Umbilical cord (tissue), 2 donors: ENCODE results near the gene MACROD2. TPM values are rescaled to one million over a fixed set of nuclear protein-coding genes. Genes with fewer than 3 reads are reported as not detected.
A peak's percentile ranks its signal among the peaks of the same experiment; 100 is the strongest.
"Not testable (repeated sequence)": the region's sequence is repeated elsewhere in the genome, so short reads cannot be mapped to it uniquely, and the experiment has no call there.

Source experiments
- DNase-seq: peaks from one replicate; pipeline ENCODE4 v3.0.0-alpha.2; 2015; ENCODE audit warnings: low spot score
- total RNA-seq: library from RNA; depleted of rRNA; stranded (reverse); fragments of >200 nt; gene quantifications from one replicate; pipeline ENCODE4 v1.2.3, GENCODE V29; 2014; ENCODE audit warnings: low replicate concordance; ENCODE audit not compliant: insufficient read depth

The MACROD2 gene
- total RNA-seq, 1 donor from 2014 or later, result 69.6 TPM

GRCh38 chr20:14984768-14985622 lies 989.7 kb downstream of the MACROD2 start:
- DNase-seq, result peak; percentile 32

- peak; percentile 17 for DNase-seq
Observed at GRCh38 chr20:14986026-14986655, 990.8 kb downstream of the MACROD2 start.

- no peak for DNase-seq
Observed at GRCh38 chr20:14986656-14987055, 991.3 kb downstream of the MACROD2 start.

GRCh38 chr20:14989535-14990290 lies 994.4 kb downstream of the MACROD2 start:
- DNase-seq, result no peak

GRCh38 chr20:14991023-14991422 lies 995.7 kb downstream of the MACROD2 start:
- no peak for DNase-seq

- DNase-seq, result no peak
Observed at GRCh38 chr20:14992153-14992552, 996.8 kb downstream of the MACROD2 start.

- DNase-seq, result no peak
Observed at GRCh38 chr20:14992961-14993360, 997.6 kb downstream of the MACROD2 start.

GRCh38 chr20:14996883-14997672 lies 1001.8 kb downstream of the MACROD2 start:
- no peak for DNase-seq

- no peak for DNase-seq
Observed at GRCh38 chr20:14997791-14998190, 1002.5 kb downstream of the MACROD2 start.

- DNase-seq, result peak; percentile 59
Observed at GRCh38 chr20:15005300-15005986, 1010.1 kb downstream of the MACROD2 start.

GRCh38 chr20:15011631-15012030 lies 1016.3 kb downstream of the MACROD2 start:
- DNase-seq, result no peak

- no peak for DNase-seq
Observed at GRCh38 chr20:15012566-15012965, 1017.2 kb downstream of the MACROD2 start.

- not testable (repeated sequence) for DNase-seq
Observed at GRCh38 chr20:15016875-15017274, 1021.6 kb downstream of the MACROD2 start.

- DNase-seq, result no peak
Observed at GRCh38 chr20:15018966-15019365, 1023.6 kb downstream of the MACROD2 start.

- DNase-seq, result no peak
Observed at GRCh38 chr20:15020845-15021244, 1025.5 kb downstream of the MACROD2 start.

GRCh38 chr20:15022921-15023320 lies 1027.6 kb downstream of the MACROD2 start:
- DNase-seq, result no peak

- DNase-seq, result no peak
Observed at GRCh38 chr20:15026759-15027158, 1031.4 kb downstream of the MACROD2 start.

- no peak for DNase-seq
Observed at GRCh38 chr20:15030826-15031225, 1035.5 kb downstream of the MACROD2 start.

GRCh38 chr20:15031546-15032351 lies 1036.4 kb downstream of the MACROD2 start:
- no peak for DNase-seq

GRCh38 chr20:15032352-15032622 lies 1037.0 kb downstream of the MACROD2 start:
- DNase-seq, result no peak
